Fibroblast of skin of right quadriceps (primary cell): ENCODE measurements around the gene MRPL44.

Experiments used
- DNase-seq: peaks from one replicate; pipeline ENCODE4 v3.0.0-alpha.2; 2013

Gene MRPL44

GRCh38 chr2:224014336-224014735 is 57.1 kb downstream of the MRPL44 start:
- DNase-seq: no peak

- no peak for DNase-seq
These were observed 59.7 kb downstream of the MRPL44 start for GRCh38 chr2:224016963-224017362.
